Activated CD4-positive, alpha-beta T cell treated with anti-CD3 and anti-CD28 coated beads, Interleukin-2, amount 10 ng/mL, durations not matched to agents 7 days and 5 days (primary cell): ENCODE data around the gene GCN1. TPM values are rescaled to one million over a fixed set of nuclear protein-coding genes. Genes with fewer than 3 reads are reported as not detected.
A peak's percentile ranks its signal among the peaks of the same experiment; 100 is the strongest.
"Not testable (repeated sequence)": the region's sequence is repeated elsewhere in the genome, so short reads cannot be mapped to it uniquely, and the experiment has no call there.

ENCODE experiments used
- CTCF ChIA-PET: fragments of 350-600 bp; sonication (Branson Sonifier 250); formaldehyde crosslinking; loops from one replicate; lab custom pipeline; 2021; ENCODE audit warnings: antibody characterized with exemption; lab: Charles Lee
- POLR2A ChIA-PET: fragments of 350-600 bp; sonication (Branson Sonifier 250); formaldehyde crosslinking; loops from one replicate; lab custom pipeline; 2021; ENCODE audit warnings: antibody characterized with exemption; lab: Charles Lee
- DNase-seq: peaks from one replicate; pipeline ENCODE4 v3.0.0-alpha.2; 2020
- H3K27ac Mint-ChIP-seq: one replicate; pipeline ENCODE4 v1.8.0; 2021; ENCODE audit warnings: mild to moderate bottlenecking, moderate library complexity, mixed read lengths
- H3K27me3 Mint-ChIP-seq: one replicate; pipeline ENCODE4 v1.8.0; 2021; ENCODE audit warnings: mixed read lengths
- H3K36me3 Mint-ChIP-seq: one replicate; pipeline ENCODE4 v1.8.0; 2021; ENCODE audit warnings: low read depth, mixed read lengths
- H3K4me1 Mint-ChIP-seq: one replicate; pipeline ENCODE4 v1.8.0; 2021; ENCODE audit warnings: mixed read lengths
- H3K4me3 Mint-ChIP-seq: one replicate; pipeline ENCODE4 v1.8.0; 2021; ENCODE audit warnings: mild to moderate bottlenecking, moderate library complexity, mixed read lengths
- H3K9me3 Mint-ChIP-seq: one replicate; pipeline ENCODE4 v1.8.0; 2021; ENCODE audit warnings: mixed read lengths
- total RNA-seq, 2 experiments: library from RNA; stranded (reverse); gene quantifications; one replicate each; pipeline ENCODE4 v1.2.3, GENCODE V29; 2021

The GCN1 gene
- total RNA-seq, 2 experiments from 2014 or later = 90.2 to 95.5 TPM

- H3K36me3 Mint-ChIP-seq = peaks cover 14% of the 10 kb centered on the region
- H3K4me1 Mint-ChIP-seq, H3K9me3 Mint-ChIP-seq, H3K27me3 Mint-ChIP-seq, POLR2A ChIA-PET, H3K4me3 Mint-ChIP-seq, H3K27ac Mint-ChIP-seq, DNase-seq: not testable (repeated sequence)
- CTCF ChIA-PET = interaction anchor here (1.3 kb wide), 1 partner anchor 22 kb away, joined by 6 read pairs; no protein-coding TSS in a partner anchor
Measured at GRCh38 chr12:120206781-120207180, 12.3 kb upstream of the GCN1 start.

- H3K9me3 Mint-ChIP-seq = no peaks in the 10 kb centered on the region
- DNase-seq = no peak
- no peaks in the 10 kb centered on the region for H3K27me3 Mint-ChIP-seq
- no peak overlapping the region for H3K4me3 Mint-ChIP-seq
- peak overlapping the region; percentile 22 for H3K27ac Mint-ChIP-seq
- ChIA-PET CTCF (interaction anchor here (1.3 kb wide), 1 partner anchor 22 kb away, joined by 6 read pairs; no protein-coding TSS in a partner anchor), POLR2A (no interaction called here)
- H3K36me3 Mint-ChIP-seq = peaks cover 9% of the 10 kb centered on the region
- H3K4me1 Mint-ChIP-seq = peaks cover 9% of the 10 kb centered on the region
Measured at GRCh38 chr12:120206228-120206627, 11.7 kb upstream of the GCN1 start.

- peaks cover 20% of the 10 kb centered on the region for H3K36me3 Mint-ChIP-seq
- H3K4me1 Mint-ChIP-seq = peaks cover 19% of the 10 kb centered on the region
- CTCF ChIA-PET = interaction anchor here (1.0 to 2.1 kb wide), 7 partner anchors 13 to 85 kb away, joined by 3 to 6 read pairs (median 4); partner anchors contain the start of gene PXN
- no peaks in the 10 kb centered on the region for H3K27me3 Mint-ChIP-seq
- no peaks in the 10 kb centered on the region for H3K9me3 Mint-ChIP-seq
- POLR2A ChIA-PET = no interaction called here
- H3K27ac Mint-ChIP-seq = no peak overlapping the region
- no peak overlapping the region for H3K4me3 Mint-ChIP-seq
- DNase-seq = no peak
Measured at GRCh38 chr12:120204171-120204570, 9.7 kb upstream of the GCN1 start.

GRCh38 chr12:120200364-120200800 is 5.9 kb upstream of the GCN1 start:
- Mint-ChIP-seq H3K27ac (peak overlapping the region; percentile 98), H3K36me3 (peaks cover 45% of the 10 kb centered on the region), H3K27me3 (no peaks in the 10 kb centered on the region), H3K9me3 (no peaks in the 10 kb centered on the region), H3K4me3 (peak overlapping the region; percentile 98), H3K4me1 (peaks cover 48% of the 10 kb centered on the region)
- no peak for DNase-seq
- ChIA-PET POLR2A (interaction anchor here (1.0 to 2.6 kb wide), 4 partner anchors 32 to 113 kb away, joined by 6 to 41 read pairs (median 12); partner anchors contain the start of genes RAB35 and RNU4-2), CTCF (interaction anchor here (0.6 to 4.2 kb wide), 24 partner anchors 9 to 152 kb away, joined by 3 to 76 read pairs (median 6); partner anchors contain the start of genes PXN, RAB35, RNU4-1 and RNU4-2)

GRCh38 chr12:120199595-120200306 is 5.2 kb upstream of the GCN1 start:
- POLR2A ChIA-PET = interaction anchor here (1.9 kb wide), 1 partner anchor 32 kb away, joined by 13 read pairs; no protein-coding TSS in a partner anchor
- Mint-ChIP-seq H3K4me3 (peak overlapping the region; percentile 98), H3K9me3 (no peaks in the 10 kb centered on the region), H3K27me3 (no peaks in the 10 kb centered on the region), H3K27ac (peak overlapping the region; percentile 98), H3K4me1 (peaks cover 53% of the 10 kb centered on the region), H3K36me3 (peaks cover 49% of the 10 kb centered on the region)
- CTCF ChIA-PET = interaction anchor here (0.6 to 4.2 kb wide), 7 partner anchors 12 to 112 kb away, joined by 3 to 76 read pairs (median 17); partner anchors contain the start of genes RNU4-1 and RNU4-2
- no peak for DNase-seq

- no peaks in the 10 kb centered on the region for H3K27me3 Mint-ChIP-seq
- CTCF ChIA-PET = interaction anchor here (0.9 to 3.4 kb wide), 2 partner anchors 16 to 92 kb away, joined by 3 to 26 read pairs; partner anchors contain the start of genes RNU4-1 and RNU4-2
Measured at GRCh38 chr12:120199025-120199424, 4.5 kb upstream of the GCN1 start.

GRCh38 chr12:120197542-120197887 is 3.0 kb upstream of the GCN1 start:
- CTCF ChIA-PET = no interaction called here
- peaks cover 54% of the 10 kb centered on the region for H3K36me3 Mint-ChIP-seq
- POLR2A ChIA-PET = interaction anchor here (0.7 to 1.8 kb wide), 2 partner anchors 53 to 81 kb away, joined by 3 to 5 read pairs; partner anchors contain the start of gene RAB35
- DNase-seq = no peak
- H3K4me1 Mint-ChIP-seq = peaks cover 56% of the 10 kb centered on the region
- no peaks in the 10 kb centered on the region for H3K27me3 Mint-ChIP-seq
- no peak overlapping the region for H3K4me3 Mint-ChIP-seq
- H3K9me3 Mint-ChIP-seq = no peaks in the 10 kb centered on the region
- H3K27ac Mint-ChIP-seq = no peak overlapping the region

More at GRCh38 chr12:120199025-120199424, 4.5 kb upstream of the GCN1 start:
- no peaks in the 10 kb centered on the region for H3K9me3 Mint-ChIP-seq
- peaks cover 54% of the 10 kb centered on the region for H3K4me1 Mint-ChIP-seq
- no peak for DNase-seq
- H3K36me3 Mint-ChIP-seq = peaks cover 50% of the 10 kb centered on the region
- peak overlapping the region; percentile 98 for H3K27ac Mint-ChIP-seq
- POLR2A ChIA-PET = no interaction called here
- peak overlapping the region; percentile 98 for H3K4me3 Mint-ChIP-seq

GRCh38 chr12:120196817-120197541 is 2.5 kb upstream of the GCN1 start:
- H3K36me3 Mint-ChIP-seq = peaks cover 57% of the 10 kb centered on the region
- H3K9me3 Mint-ChIP-seq, H3K27me3 Mint-ChIP-seq, DNase-seq, H3K4me3 Mint-ChIP-seq, H3K27ac Mint-ChIP-seq: not testable (repeated sequence)
- POLR2A ChIA-PET = interaction anchor here (0.7 to 1.8 kb wide), 4 partner anchors 31 to 94 kb away, joined by 3 to 5 read pairs (median 3); partner anchors contain the start of gene RAB35
- H3K4me1 Mint-ChIP-seq = peaks cover 54% of the 10 kb centered on the region
- CTCF ChIA-PET = interaction anchor here (1.3 to 1.5 kb wide), 2 partner anchors 66 to 68 kb away, joined by 3 read pairs; partner anchors contain the start of gene PXN

GRCh38 chr12:120196363-120196762 is 1.8 kb upstream of the GCN1 start:
- ChIA-PET POLR2A (interaction anchor here (1.3 to 1.8 kb wide), 3 partner anchors 32 to 95 kb away, joined by 3 to 5 read pairs (median 3); partner anchors contain the start of gene RAB35), CTCF (interaction anchor here (0.8 to 1.5 kb wide), 3 partner anchors 32 to 69 kb away, joined by 3 read pairs; partner anchors contain the start of gene PXN)
- DNase-seq = no peak
- Mint-ChIP-seq H3K9me3 (no peaks in the 10 kb centered on the region), H3K4me3 (no peak overlapping the region), H3K4me1 (peaks cover 58% of the 10 kb centered on the region), H3K27ac (no peak overlapping the region), H3K36me3 (peaks cover 61% of the 10 kb centered on the region), H3K27me3 (no peaks in the 10 kb centered on the region)

- Mint-ChIP-seq H3K27ac (peak overlapping the region; percentile 91), H3K4me1 (peaks cover 52% of the 10 kb centered on the region), H3K27me3 (no peaks in the 10 kb centered on the region), H3K4me3 (peak overlapping the region; percentile 92), H3K36me3 (peaks cover 48% of the 10 kb centered on the region), H3K9me3 (no peaks in the 10 kb centered on the region)
- POLR2A ChIA-PET = no interaction called here
- CTCF ChIA-PET = no interaction called here
- DNase-seq = no peak
Measured at GRCh38 chr12:120194226-120194533, 335 bp downstream of the GCN1 start.

GRCh38 chr12:120193286-120193685 is 1.2 kb downstream of the GCN1 start:
- POLR2A ChIA-PET, H3K27me3 Mint-ChIP-seq, H3K9me3 Mint-ChIP-seq, DNase-seq: not testable (repeated sequence)
- Mint-ChIP-seq H3K4me1 (peaks cover 43% of the 10 kb centered on the region), H3K36me3 (peaks cover 41% of the 10 kb centered on the region), H3K27ac (peak overlapping the region; percentile 91), H3K4me3 (peak overlapping the region; percentile 92)
- CTCF ChIA-PET = interaction anchor here (0.6 to 2.6 kb wide), 2 partner anchors 8 to 45 kb away, joined by 3 to 13 read pairs; partner anchors contain the start of gene RPLP0

GRCh38 chr12:120190985-120191480 is 3.5 kb downstream of the GCN1 start:
- H3K4me1 Mint-ChIP-seq = peaks cover 31% of the 10 kb centered on the region
- H3K27me3 Mint-ChIP-seq = no peaks in the 10 kb centered on the region
- H3K9me3 Mint-ChIP-seq = no peaks in the 10 kb centered on the region
- peaks cover 39% of the 10 kb centered on the region for H3K36me3 Mint-ChIP-seq
- ChIA-PET POLR2A (no interaction called here), CTCF (interaction anchor here (0.6 to 2.6 kb wide), 5 partner anchors 10 to 1924 kb away, joined by 3 to 13 read pairs (median 4); partner anchors contain the start of gene RPLP0)
- no peak for DNase-seq
- H3K4me3 Mint-ChIP-seq = no peak overlapping the region
- no peak overlapping the region for H3K27ac Mint-ChIP-seq
